WTC11 (cell line): ENCODE data around the gene LRTM1. TPM values are rescaled to one million over a fixed set of nuclear protein-coding genes. Genes with fewer than 3 reads are reported as not detected.
A peak's percentile ranks its signal among the peaks of the same experiment; 100 is the strongest.

Experiments
- ATAC-seq: fragments of 200-7000 bp; cut with Tn5 transposase; 2 replicates; pipeline ENCODE4 v1.10.0; 2021; ENCODE audit warnings: mild to moderate bottlenecking, moderate library complexity
- CTCF ChIA-PET: fragments of 300-600 bp; sonication (Branson Sonifier 250); formaldehyde crosslinking; loops from one replicate; lab custom pipeline; 2021; ENCODE audit warnings: antibody characterized with exemption; lab: Charles Lee
- POLR2A ChIA-PET: fragments of 350-600 bp; sonication (Branson Sonifier 250); formaldehyde crosslinking; loops from one replicate; lab custom pipeline; 2021; ENCODE audit warnings: antibody characterized with exemption; lab: Charles Lee
- DNase-seq: peaks from one replicate; pipeline ENCODE4 v3.0.0; 2021; ENCODE audit warnings: low spot score
- H3K27ac Mint-ChIP-seq: 2 replicates; pipeline ENCODE4 v1.8.0; 2021; ENCODE audit warnings: mixed read lengths
- H3K27me3 Mint-ChIP-seq: 2 replicates; pipeline ENCODE4 v1.8.0; 2021; ENCODE audit warnings: low read depth, mild to moderate bottlenecking, moderate library complexity, mixed read lengths
- H3K36me3 Mint-ChIP-seq: 2 replicates; pipeline ENCODE4 v1.8.0; 2021; ENCODE audit warnings: mixed read lengths
- H3K4me1 Mint-ChIP-seq: 2 replicates; pipeline ENCODE4 v1.8.0; 2022; ENCODE audit warnings: mixed read lengths
- H3K4me3 Mint-ChIP-seq: 2 replicates; pipeline ENCODE4 v1.8.0; 2021; ENCODE audit warnings: mild to moderate bottlenecking, moderate library complexity, mixed read lengths
- H3K9me3 Mint-ChIP-seq: 2 replicates; pipeline ENCODE4 v1.8.0; 2021; ENCODE audit warnings: mixed read lengths
- AR ChIP-seq: fragments of 250-450 bp; sonication (Bioruptor Pico); IDR thresholded peaks from 2 replicates; pipeline ENCODE4 v1.9.0; 2021; ENCODE audit warnings: mild to moderate bottlenecking
- FOXP1 ChIP-seq: sonication (generic); formaldehyde crosslinking; IDR thresholded peaks from 2 replicates; pipeline ENCODE4 v1.8.0; 2022; ENCODE audit warnings: missing genetic modification reagents, mild to moderate bottlenecking, moderate library complexity, borderline replicate concordance
- NFATC4 ChIP-seq: fragments of 250-450 bp; sonication (Bioruptor Pico); IDR thresholded peaks from 2 replicates; pipeline ENCODE4 v1.9.0; 2021; ENCODE audit warnings: mild to moderate bottlenecking
- OVOL2 ChIP-seq: fragments of 250-450 bp; sonication (Bioruptor Pico); IDR thresholded peaks from 2 replicates; pipeline ENCODE4 v1.9.0; 2021; ENCODE audit warnings: mild to moderate bottlenecking, borderline replicate concordance
- ZNF219 ChIP-seq: sonication (generic); formaldehyde crosslinking; IDR thresholded peaks from 2 replicates; pipeline ENCODE4 v1.8.0; 2023; ENCODE audit warnings: missing genetic modification reagents, mild to moderate bottlenecking, borderline replicate concordance
- ZNF532 ChIP-seq: fragments of 250-450 bp; sonication (Bioruptor Pico); IDR thresholded peaks from 2 replicates; pipeline ENCODE4 v1.9.0; 2021; ENCODE audit warnings: mild to moderate bottlenecking, borderline replicate concordance
- total RNA-seq: library from RNA; stranded (reverse); gene quantifications from 3 replicates; pipeline ENCODE4 v1.2.3, GENCODE V29; 2021
- TF ChIP-seq, protein P1 (sequence below): sonication (generic); formaldehyde crosslinking; IDR thresholded peaks from 2 replicates; pipeline ENCODE4 v1.8.1; 2022; ENCODE audit warnings: mild to moderate bottlenecking, missing genetic modification reagents, moderate library complexity, borderline replicate concordance
- TF ChIP-seq, protein P2 (sequence below): sonication (generic); formaldehyde crosslinking; IDR thresholded peaks from 2 replicates; pipeline ENCODE4 v1.8.1; 2023; ENCODE audit warnings: mild to moderate bottlenecking, missing genetic modification reagents
- TF ChIP-seq, protein P3 (sequence below): sonication (generic); formaldehyde crosslinking; IDR thresholded peaks from 2 replicates; pipeline ENCODE4 v1.8.0; 2023; ENCODE audit warnings: missing genetic modification reagents, mild to moderate bottlenecking, borderline replicate concordance
- TF ChIP-seq, protein P4 (sequence below): fragments of 200-600 bp; IDR thresholded peaks from 2 replicates; pipeline ENCODE4 v1.8.0; 2022; ENCODE audit warnings: antibody characterized with exemption

LRTM1 gene
- total RNA-seq, 1 experiment from 2014 or later = not detected

DNA sequence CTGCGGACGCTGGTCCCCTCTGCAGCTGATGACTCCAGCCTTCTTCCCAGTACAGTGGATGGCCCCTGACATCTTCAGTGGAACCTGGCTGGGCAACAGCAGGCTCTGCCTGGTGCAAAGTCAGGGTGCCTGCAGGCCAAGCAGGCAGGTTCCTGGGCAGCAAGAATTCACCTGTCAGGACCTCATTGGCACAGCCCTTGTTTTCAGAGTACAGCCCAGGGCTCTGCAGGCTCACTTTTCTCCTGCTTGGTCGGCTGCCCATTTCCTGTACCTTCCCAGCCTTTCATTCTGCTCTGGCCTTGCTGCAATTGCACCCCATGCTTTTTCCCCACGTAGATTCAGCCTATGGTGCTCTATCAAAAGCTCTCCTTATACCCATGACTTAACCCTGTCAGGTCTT lies 56.0 kb downstream of the LRTM1 start:
- DNase-seq = no peak
- Mint-ChIP-seq H3K4me1 (peaks cover 22% of the 10 kb centered on the region), H3K9me3 (no peaks in the 10 kb centered on the region), H3K27me3 (no peaks in the 10 kb centered on the region), H3K36me3 (no peaks in the 10 kb centered on the region), H3K4me3 (no peak overlapping the region), H3K27ac (no peak overlapping the region)
- no peak for ATAC-seq
- TF ChIP-seq, protein P1, sequence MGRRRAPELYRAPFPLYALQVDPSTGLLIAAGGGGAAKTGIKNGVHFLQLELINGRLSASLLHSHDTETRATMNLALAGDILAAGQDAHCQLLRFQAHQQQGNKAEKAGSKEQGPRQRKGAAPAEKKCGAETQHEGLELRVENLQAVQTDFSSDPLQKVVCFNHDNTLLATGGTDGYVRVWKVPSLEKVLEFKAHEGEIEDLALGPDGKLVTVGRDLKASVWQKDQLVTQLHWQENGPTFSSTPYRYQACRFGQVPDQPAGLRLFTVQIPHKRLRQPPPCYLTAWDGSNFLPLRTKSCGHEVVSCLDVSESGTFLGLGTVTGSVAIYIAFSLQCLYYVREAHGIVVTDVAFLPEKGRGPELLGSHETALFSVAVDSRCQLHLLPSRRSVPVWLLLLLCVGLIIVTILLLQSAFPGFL (CRISPR knock-in tag) = no peak
- TF ChIP-seq, protein P2, sequence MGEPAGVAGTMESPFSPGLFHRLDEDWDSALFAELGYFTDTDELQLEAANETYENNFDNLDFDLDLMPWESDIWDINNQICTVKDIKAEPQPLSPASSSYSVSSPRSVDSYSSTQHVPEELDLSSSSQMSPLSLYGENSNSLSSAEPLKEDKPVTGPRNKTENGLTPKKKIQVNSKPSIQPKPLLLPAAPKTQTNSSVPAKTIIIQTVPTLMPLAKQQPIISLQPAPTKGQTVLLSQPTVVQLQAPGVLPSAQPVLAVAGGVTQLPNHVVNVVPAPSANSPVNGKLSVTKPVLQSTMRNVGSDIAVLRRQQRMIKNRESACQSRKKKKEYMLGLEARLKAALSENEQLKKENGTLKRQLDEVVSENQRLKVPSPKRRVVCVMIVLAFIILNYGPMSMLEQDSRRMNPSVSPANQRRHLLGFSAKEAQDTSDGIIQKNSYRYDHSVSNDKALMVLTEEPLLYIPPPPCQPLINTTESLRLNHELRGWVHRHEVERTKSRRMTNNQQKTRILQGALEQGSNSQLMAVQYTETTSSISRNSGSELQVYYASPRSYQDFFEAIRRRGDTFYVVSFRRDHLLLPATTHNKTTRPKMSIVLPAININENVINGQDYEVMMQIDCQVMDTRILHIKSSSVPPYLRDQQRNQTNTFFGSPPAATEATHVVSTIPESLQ (CRISPR knock-in tag) = no peak
- TF ChIP-seq, protein P3, sequence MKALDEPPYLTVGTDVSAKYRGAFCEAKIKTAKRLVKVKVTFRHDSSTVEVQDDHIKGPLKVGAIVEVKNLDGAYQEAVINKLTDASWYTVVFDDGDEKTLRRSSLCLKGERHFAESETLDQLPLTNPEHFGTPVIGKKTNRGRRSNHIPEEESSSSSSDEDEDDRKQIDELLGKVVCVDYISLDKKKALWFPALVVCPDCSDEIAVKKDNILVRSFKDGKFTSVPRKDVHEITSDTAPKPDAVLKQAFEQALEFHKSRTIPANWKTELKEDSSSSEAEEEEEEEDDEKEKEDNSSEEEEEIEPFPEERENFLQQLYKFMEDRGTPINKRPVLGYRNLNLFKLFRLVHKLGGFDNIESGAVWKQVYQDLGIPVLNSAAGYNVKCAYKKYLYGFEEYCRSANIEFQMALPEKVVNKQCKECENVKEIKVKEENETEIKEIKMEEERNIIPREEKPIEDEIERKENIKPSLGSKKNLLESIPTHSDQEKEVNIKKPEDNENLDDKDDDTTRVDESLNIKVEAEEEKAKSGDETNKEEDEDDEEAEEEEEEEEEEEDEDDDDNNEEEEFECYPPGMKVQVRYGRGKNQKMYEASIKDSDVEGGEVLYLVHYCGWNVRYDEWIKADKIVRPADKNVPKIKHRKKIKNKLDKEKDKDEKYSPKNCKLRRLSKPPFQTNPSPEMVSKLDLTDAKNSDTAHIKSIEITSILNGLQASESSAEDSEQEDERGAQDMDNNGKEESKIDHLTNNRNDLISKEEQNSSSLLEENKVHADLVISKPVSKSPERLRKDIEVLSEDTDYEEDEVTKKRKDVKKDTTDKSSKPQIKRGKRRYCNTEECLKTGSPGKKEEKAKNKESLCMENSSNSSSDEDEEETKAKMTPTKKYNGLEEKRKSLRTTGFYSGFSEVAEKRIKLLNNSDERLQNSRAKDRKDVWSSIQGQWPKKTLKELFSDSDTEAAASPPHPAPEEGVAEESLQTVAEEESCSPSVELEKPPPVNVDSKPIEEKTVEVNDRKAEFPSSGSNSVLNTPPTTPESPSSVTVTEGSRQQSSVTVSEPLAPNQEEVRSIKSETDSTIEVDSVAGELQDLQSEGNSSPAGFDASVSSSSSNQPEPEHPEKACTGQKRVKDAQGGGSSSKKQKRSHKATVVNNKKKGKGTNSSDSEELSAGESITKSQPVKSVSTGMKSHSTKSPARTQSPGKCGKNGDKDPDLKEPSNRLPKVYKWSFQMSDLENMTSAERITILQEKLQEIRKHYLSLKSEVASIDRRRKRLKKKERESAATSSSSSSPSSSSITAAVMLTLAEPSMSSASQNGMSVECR (CRISPR knock-in tag) = no peak
- TF ChIP-seq ZNF219 (CRISPR knock-in tag) = no peak
- TF ChIP-seq NFATC4 = no peak
- TF ChIP-seq OVOL2 (CRISPR knock-in tag) = no peak
- no peak for TF ChIP-seq ZNF532 (CRISPR knock-in tag)
- no peak for TF ChIP-seq AR
- ChIA-PET POLR2A (no interaction called here), CTCF (no interaction called here)

DNA sequence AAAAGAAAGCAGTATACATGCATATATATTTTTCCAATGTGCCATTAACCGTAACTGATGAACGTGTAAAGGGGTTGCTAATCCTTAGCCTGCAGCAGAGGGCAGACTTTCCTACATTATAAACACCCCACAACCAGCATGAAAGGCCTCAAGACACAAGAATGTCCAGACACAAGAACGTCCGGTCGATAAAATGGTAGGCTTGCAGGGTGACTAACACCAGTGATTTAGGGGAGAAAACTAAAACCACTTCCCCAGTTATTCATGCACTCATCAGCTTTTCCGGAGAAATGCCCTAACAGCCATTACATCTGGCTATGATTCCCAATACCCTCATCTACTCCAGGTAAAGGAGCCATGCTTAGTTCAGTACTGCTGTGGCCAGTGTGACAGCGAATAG lies 57.4 kb downstream of the LRTM1 start:
- ATAC-seq (peak; percentile 55; the same call in 1 of the 2 replicates), DNase-seq (no peak)
- no peaks in the 10 kb centered on the region for H3K27me3 Mint-ChIP-seq
- H3K36me3 Mint-ChIP-seq = no peaks in the 10 kb centered on the region
- CTCF ChIA-PET = no interaction called here
- no peaks in the 10 kb centered on the region for H3K9me3 Mint-ChIP-seq
- H3K4me3 Mint-ChIP-seq = no peak overlapping the region
- POLR2A ChIA-PET = no interaction called here
- TF ChIP-seq, protein P4, sequence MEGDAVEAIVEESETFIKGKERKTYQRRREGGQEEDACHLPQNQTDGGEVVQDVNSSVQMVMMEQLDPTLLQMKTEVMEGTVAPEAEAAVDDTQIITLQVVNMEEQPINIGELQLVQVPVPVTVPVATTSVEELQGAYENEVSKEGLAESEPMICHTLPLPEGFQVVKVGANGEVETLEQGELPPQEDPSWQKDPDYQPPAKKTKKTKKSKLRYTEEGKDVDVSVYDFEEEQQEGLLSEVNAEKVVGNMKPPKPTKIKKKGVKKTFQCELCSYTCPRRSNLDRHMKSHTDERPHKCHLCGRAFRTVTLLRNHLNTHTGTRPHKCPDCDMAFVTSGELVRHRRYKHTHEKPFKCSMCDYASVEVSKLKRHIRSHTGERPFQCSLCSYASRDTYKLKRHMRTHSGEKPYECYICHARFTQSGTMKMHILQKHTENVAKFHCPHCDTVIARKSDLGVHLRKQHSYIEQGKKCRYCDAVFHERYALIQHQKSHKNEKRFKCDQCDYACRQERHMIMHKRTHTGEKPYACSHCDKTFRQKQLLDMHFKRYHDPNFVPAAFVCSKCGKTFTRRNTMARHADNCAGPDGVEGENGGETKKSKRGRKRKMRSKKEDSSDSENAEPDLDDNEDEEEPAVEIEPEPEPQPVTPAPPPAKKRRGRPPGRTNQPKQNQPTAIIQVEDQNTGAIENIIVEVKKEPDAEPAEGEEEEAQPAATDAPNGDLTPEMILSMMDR = 0 out of 2 replicates have a peak, but pooled peaks have one; percentile 15
- no peak for TF ChIP-seq FOXP1 (CRISPR knock-in tag)
- H3K4me1 Mint-ChIP-seq = peaks cover 21% of the 10 kb centered on the region
- H3K27ac Mint-ChIP-seq = no peak overlapping the region
